Measurements from ENCODE around the gene PRDM11. TPM values are rescaled to one million over a fixed set of nuclear protein-coding genes. Genes with fewer than 3 reads are reported as not detected.
"Not testable (repeated sequence)": the region's sequence is repeated elsewhere in the genome, so short reads cannot be mapped to it uniquely, and the experiment has no call there.

The PRDM11 gene
- total RNA-seq, 2 donors from 2014 or later = 21.1 to 24.5 TPM

DNA sequence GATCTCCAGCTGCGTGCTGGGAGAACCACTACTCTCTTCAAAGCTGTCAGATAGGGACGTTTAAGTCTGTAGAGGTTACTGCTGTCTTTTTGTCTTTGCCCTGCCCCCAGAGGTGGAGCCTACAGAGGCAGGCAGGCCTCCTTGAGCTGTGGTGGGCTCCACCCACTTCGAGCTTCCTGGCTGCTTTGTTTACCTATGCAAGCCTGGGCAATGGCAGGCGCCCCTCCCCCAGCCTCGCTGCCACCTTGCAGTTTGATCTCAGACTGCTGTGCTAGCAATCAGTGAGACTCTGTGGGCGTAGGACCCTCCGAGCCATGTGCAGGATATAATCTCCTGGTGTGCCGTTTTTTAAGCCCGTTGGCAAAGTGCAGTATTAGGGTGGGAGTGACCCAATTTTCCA lies 18.6 kb upstream of the PRDM11 start:
- intact Hi-C loops (cut with DNase I); DNase-seq (ENCODE audit: low spot score): not testable (repeated sequence)

DNA sequence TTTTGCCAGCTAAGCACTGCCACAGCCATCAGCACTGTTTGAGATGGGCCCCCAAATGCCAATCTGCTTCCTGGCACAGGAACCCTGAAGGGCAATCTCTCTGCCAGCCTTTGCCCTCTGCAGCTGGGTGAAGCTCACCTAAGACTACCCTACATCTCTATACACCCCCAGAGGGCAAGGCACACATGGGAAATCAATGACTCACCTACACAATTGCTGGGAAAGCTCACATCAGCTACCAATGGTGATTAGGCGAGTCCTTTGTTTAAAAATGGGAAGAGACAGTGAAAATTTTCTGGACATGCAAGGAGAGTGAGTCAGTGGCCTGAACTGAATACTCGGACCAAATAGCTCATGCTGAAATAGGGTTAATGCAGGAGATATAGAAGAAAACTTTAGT lies 12.6 kb upstream of the PRDM11 start:
- DNase-seq (ENCODE audit: low spot score) = no peak
- intact Hi-C loops (cut with DNase I) = no loop called here

DNA sequence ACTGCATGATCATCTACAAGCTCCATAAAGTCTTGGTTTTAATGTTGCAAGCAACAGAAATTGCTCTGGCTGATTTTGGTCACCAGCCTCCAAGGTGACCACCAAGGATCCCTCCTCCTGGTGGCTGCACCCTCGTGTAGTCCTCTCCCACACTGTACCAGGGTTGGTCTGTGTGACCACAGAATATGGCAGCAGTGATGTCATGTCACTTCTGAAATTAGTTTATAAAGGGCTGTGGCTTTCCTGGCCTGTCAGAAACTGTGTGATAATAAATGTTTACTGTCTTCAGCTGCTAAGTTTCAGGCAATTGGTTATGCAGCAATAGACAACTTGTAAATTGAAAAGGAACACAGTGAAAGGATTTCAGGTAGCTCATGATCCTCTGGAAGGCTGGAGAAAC lies 5.3 kb upstream of the PRDM11 start:
- intact Hi-C loops (cut with DNase I) = no loop called here
- no peak for DNase-seq (ENCODE audit: low spot score)

DNA sequence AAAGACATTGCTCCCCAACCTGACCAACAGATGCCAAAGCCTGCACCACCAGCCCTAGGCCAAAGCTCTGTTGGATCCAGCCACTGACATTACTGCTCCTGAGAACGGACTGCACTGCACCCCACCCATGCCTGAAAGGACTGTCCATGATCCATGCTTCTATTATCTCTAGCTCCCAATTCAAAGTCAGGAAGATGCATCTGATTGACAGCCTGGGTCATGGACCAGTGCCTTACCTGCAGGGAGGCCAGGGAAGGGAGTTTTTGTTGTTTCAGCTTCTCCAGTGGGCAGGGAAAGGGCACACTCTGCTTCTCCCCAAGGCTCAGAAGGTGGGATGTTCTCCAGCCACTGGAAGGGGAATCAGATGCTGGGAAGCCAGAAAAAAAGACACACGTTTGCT lies 4.8 kb upstream of the PRDM11 start:
- intact Hi-C loops (cut with DNase I) = no loop called here
- DNase-seq (ENCODE audit: low spot score) = no peak

DNA sequence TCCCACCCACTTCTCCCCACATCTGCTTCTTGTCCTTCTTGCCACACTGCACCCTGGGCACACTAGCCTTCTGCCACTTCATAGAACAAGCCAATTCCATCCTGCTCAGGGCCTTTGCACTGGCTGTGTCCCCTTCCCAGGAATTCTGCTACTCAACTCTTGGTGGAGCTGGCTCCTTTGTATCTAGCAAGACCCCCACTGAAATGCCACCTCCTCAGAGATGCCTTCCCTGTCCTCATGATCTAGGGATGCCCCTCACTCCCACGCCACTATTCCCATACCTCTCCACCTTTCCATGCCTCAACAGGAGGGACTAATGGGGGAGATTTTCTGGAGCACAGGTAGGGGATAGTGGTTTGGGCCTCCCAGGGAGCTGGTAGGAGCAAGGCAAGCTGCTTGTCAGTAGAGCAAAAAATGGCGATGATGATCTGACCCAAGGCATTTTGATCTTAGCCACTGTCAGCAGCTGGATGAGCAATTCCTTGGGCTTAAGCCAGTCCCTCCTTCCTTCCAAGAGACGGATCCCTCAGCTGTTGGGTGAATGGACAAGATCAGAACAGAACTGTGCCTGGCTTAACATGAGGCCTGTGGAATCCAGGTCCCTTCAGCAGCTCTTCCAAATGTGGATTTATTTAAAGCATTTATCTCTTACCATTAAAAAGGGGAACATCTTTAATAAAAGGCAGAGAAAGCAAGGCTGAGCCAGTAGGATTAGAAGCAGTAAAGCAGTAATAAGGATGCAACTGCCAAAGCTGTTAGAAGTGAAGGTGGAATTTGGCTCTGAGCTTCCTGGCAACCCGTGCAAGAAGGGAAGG lies 4.0 kb upstream of the PRDM11 start:
- intact Hi-C loops (cut with DNase I) = no loop called here
- no peak for DNase-seq (ENCODE audit: low spot score)

DNA sequence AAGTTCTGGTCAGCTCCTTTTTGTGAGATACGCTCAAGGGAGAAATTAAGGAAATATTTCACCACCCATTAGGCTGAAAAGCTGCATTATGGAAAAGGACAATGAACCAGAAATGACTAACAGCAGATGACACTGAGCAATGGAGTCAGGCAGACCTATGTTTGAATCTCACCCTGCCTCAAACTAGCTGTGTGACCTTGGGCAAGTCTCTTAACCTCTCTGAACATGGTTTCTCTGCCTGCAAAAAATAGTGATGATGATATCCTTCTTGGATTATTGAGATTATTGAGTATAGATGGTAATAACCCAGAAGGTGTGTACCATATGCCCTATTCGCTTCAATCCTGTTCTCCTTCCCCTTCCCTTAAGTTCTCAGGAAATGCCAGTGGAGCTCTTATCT lies 2.9 kb upstream of the PRDM11 start:
- intact Hi-C loops (cut with DNase I) = no loop called here
- DNase-seq (ENCODE audit: low spot score) = no peak

GRCh38 chr11:45144126-45145082 lies 2.0 kb upstream of the PRDM11 start:
- DNase-seq (ENCODE audit: low spot score) = no peak
- intact Hi-C loops (cut with DNase I) = no loop called here

GRCh38 chr11:45145083-45145378 lies 1.4 kb upstream of the PRDM11 start:
- DNase-seq (ENCODE audit: low spot score) = no peak

GRCh38 chr11:45145379-45146071 lies 914 bp upstream of the PRDM11 start:
- DNase-seq (ENCODE audit: low spot score) = peak; percentile 80
- intact Hi-C loops (cut with DNase I) = no loop called here

More at GRCh38 chr11:45145083-45145378, 1.4 kb upstream of the PRDM11 start:
- intact Hi-C loops (cut with DNase I) = no loop called here

GRCh38 chr11:45147017-45147728 lies 734 bp downstream of the PRDM11 start:
- peak; percentile 98 for DNase-seq (ENCODE audit: low spot score)
- intact Hi-C loops (cut with DNase I) = no loop called here

GRCh38 chr11:45147891-45148675 lies 1.6 kb downstream of the PRDM11 start:
- intact Hi-C loops (cut with DNase I) = no loop called here
- no peak for DNase-seq (ENCODE audit: low spot score)

- intact Hi-C loops (cut with DNase I) = no loop called here
- no peak for DNase-seq (ENCODE audit: low spot score)
Measured at GRCh38 chr11:45149483-45150056, 3.1 kb downstream of the PRDM11 start.

- DNase-seq (ENCODE audit: low spot score) = no peak
- intact Hi-C loops (cut with DNase I) = no loop called here
Measured at GRCh38 chr11:45150301-45150700, 3.9 kb downstream of the PRDM11 start.

- DNase-seq (ENCODE audit: low spot score) = no peak
Measured at GRCh38 chr11:45150943-45151342, 4.5 kb downstream of the PRDM11 start.

GRCh38 chr11:45151362-45151982 lies 5.0 kb downstream of the PRDM11 start:
- no peak for DNase-seq (ENCODE audit: low spot score)
- intact Hi-C loops (cut with DNase I) = no loop called here

More at GRCh38 chr11:45150943-45151342, 4.5 kb downstream of the PRDM11 start:
- intact Hi-C loops (cut with DNase I) = no loop called here

DNA sequence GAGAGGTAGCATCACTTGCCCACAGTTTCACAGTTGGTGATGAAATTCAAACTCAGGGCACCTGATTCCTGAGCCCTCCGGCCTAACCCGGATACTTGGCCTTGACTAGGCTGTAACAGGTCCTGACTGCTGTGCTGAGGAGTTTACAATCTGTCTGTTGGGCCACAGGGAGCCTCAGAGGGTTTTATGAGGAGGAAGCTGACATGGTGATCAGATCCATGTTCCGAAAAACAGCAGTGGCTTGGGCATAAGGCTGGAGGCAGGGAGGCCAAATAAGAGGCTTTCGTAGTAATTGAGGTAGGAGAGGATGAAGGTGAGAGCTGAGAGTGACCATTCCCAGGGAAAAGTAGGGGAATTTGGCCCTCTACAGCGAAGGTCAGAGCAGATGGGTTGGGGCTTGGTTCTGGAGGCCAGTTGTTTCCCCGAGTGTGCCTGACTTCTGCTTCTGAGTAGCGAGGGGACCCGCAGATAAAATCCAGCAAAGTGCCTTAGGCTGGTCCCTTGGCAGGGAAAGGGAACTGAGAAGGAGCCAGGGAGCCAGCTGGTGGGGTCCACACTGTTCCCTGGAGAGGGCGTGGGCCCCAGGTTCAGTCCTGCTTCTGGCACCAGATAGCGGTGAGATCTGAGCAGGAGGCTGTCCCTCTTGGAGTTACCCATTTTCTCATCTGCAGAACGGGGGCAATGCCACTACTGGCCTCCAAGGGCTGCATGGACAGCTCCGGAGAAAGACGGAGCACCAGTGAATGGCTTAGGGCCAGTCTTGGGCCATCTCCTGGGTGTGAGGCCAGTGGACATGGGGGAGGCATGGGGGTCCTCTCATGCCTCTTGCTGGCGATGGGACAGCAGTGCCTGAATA lies 6.5 kb downstream of the PRDM11 start:
- intact Hi-C loops (cut with DNase I) = no loop called here
- no peak for DNase-seq (ENCODE audit: low spot score)

- no peak for DNase-seq (ENCODE audit: low spot score)
- intact Hi-C loops (cut with DNase I) = no loop called here
Measured at GRCh38 chr11:45154276-45154675, 7.8 kb downstream of the PRDM11 start.
